NAMALWA (cell line): ENCODE measurements around the gene OCA2.

Experiments used
- DNase-seq: peaks from one replicate; pipeline ENCODE4 v3.0.0-alpha.2; 2015; ENCODE audit warnings: low spot score

OCA2 gene

DNA sequence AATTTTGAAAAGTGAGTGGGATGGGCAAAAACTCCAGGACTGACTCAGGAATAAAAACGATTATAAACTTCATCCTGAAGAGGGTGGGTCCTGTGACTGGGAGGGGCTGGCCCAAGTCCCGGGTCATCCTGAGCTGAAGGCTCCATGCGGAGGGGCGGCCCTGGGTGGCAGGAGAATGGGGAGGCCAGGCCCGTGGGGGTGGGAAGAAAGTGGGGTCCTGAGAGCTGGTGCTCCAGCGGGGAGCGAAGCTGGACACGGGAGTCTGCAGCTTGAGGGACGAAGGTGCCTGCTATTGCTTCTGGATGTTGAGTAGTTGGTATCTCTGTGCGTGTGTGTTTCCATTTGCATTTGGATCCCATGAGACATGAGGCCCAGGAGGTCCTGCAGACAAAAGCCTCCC lies 4.7 kb upstream of the OCA2 start:
- no peak for DNase-seq

DNA sequence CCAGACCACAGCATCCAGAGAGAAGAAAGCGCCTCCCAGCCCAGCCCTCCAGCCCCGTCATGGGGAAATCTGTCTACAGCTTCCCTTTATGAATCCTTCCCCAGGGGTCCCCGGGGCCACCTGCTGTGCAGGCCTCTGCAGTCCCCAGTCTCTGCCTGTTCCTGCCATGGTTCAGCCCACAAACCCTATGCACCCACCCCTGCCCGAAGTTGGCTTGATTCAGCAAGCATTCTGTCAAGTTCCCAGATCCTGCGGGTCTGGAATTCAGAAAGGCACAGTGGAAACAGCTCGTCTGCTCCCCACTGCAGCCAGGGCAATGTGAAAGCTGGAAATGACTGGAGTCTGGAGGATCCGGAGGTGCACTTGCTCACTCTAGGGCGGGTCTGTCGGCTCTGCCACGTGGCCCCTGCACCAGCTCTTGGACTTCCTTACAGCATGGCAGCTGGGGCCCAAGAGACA lies 2.9 kb upstream of the OCA2 start:
- no peak for DNase-seq

DNA sequence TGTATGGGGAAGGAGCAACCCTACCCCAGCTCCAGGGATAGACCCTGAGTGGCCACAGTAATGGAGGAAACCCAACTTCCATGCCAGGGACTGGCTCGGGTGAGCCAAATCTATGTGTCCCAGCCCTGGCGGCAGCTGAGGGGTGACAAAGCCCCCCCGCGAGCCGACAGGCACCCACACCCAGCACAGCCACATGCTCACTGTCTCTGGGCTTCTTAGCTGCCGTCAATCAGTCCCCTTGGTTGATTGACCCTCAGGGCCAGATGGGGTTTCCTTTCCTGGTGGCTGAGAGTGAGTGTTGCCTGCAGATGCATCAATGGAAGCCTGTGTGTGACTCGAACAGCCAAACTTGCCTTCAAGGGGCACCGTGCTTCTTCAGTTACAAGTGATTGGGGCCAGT lies 2.1 kb upstream of the OCA2 start:
- no peak for DNase-seq

DNA sequence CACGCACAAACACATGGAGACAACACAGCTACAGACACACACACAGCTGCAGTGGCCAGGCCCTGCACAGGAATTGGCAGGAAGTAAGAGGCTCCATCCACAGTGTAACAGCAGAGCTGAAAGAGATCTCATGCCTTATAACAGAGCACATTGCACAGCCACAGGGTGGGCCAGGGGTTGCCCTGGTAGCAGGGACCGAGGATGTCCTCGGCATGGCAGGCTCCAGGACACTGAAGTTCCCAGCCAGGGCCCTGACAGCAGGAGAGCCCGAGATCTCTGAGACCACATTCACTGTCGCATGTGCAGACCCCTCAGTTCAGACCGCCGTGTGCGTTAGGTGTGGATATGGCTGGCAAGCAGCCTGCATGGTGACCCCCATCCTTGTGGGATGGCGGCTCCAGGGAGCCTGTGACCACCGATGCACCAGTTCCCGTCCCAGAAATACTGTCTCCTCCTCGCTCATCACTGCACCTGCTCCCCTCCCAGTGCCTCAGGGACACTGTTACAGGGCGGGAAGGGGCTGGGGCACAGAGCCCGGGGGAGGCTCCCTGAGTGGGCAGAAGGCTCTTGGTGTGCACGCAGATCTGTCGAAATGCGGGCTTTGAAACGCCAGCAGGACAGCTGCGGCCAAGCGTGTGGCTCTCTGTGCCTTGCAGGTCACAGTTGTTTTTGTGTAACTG lies 1.5 kb upstream of the OCA2 start:
- no peak for DNase-seq

DNA sequence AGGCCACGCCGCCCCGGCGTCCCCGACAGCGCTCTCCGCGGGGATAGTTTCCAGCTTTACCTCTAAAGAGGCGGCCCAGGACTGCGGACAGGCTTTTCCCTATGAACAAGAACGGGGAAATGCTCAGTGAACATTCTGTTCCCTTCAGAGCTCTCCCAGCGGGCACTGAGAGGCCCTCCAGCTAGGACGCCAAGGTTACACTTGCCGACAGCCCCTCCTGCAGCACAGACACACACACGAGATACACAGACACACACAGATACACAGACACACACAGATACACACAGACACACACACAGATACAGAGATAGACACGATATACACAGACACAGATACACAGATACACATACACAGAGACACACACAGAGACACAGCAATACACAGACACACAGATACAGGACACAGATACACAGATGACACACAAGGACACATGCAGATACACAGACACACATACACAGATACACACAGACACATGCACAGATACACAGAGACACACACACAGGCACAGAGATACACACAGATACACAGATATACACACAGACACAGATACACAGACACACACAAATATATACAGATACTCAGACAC lies 533 bp upstream of the OCA2 start:
- DNase-seq: no peak

DNA sequence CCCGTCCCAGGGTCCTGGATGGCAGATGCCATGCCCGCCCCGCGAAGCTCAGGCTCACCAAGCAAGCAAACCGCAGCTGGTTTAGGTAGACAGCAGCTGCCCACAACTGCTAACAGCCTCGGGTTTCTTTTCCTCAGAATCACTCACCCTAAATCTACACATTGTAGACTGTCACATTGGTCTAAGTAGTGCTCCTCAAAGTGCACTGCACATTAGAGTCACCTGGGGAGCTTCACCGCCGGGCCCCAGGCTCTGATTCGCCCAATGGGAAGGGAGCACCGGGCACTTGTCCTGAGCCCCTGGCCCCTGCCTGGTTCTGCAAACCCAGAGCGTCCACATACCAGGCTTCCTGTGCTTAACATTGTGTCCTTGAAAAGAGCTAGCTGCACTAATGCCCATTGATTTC lies 752 bp downstream of the OCA2 start:
- no peak for DNase-seq

DNA sequence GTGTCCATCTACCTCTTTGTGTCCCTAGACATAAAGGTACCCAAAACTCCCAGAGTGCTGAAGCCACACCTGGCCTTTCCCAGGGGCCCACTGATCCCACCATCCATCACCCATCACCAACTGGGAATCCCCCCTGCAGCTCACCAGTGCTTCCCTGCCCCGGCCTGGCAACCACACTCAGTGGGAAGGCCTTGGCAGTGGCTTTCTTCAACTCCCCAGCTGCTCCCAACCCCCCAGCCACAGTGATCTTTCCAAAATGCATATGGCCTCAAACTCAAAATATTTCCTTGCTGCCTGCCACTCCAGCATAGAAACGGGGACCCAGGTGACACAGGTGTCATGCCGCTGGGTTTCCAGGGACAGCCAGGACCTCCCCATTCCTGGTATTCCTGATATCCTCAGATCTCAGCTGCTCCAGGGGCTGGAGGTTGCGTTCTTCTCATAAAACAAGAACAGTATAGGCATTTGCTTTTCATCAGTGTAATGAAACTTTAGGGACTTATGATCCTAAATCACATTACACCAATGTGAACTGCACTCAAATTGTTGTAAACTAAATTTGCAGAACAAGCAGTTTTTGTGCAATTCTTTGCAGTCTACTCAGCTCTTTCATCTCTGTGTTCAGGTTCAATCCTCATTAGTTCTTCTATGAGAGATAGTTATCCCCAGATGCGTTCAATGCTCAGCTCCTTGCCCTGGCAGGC lies 1.3 kb downstream of the OCA2 start:
- DNase-seq: no peak

DNA sequence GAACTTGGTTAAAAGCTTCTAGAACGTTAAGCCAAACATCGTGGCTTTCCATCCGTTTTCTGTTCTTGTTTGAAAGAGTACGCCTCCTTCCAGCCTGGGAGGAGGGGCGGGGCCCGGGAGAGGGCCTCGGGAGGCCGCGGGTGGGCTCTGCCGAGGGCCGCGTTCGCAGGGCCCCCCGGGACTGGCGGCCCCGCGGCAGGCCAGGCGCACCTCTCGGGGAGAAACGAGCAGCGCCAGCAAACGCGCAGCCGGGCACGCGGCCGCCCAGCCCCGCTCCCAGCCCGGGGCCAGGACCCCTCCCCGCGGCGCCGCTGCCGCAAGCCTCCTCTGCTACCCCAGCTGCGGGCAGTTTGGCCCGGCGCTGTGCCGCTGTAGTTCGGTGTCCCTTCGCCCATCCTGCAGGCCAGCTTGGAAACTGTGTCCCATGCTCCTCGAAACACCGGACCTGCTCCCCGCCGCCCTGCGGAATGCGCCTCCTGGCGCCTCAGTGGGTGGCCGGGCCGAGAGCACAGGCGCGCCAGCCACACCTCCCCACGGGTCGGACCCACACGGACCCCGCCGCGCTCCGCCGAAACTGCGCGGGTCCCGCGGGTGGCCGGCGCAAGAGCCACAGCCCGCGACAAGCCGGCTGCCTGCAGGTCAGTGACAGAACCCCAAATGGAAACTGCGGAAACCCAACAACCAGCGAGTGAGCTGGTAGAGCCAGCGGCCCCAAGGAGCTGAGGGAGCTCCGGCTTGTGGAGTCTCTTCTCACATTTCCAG lies 2.3 kb downstream of the OCA2 start:
- no peak for DNase-seq

DNA sequence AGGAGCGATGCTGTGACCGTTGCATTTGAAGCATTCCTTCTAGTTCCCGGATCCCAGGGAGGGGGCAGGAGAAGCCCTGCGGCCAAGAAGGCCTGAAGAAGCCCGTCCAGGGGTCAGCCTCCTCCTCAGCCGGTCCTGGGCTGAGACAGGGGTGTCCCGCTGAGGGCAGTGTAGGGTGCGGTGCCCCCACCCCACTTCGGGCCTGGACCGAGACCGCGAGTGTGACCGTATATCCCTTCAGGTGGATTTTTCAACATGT lies 2.8 kb downstream of the OCA2 start:
- no peak for DNase-seq

DNA sequence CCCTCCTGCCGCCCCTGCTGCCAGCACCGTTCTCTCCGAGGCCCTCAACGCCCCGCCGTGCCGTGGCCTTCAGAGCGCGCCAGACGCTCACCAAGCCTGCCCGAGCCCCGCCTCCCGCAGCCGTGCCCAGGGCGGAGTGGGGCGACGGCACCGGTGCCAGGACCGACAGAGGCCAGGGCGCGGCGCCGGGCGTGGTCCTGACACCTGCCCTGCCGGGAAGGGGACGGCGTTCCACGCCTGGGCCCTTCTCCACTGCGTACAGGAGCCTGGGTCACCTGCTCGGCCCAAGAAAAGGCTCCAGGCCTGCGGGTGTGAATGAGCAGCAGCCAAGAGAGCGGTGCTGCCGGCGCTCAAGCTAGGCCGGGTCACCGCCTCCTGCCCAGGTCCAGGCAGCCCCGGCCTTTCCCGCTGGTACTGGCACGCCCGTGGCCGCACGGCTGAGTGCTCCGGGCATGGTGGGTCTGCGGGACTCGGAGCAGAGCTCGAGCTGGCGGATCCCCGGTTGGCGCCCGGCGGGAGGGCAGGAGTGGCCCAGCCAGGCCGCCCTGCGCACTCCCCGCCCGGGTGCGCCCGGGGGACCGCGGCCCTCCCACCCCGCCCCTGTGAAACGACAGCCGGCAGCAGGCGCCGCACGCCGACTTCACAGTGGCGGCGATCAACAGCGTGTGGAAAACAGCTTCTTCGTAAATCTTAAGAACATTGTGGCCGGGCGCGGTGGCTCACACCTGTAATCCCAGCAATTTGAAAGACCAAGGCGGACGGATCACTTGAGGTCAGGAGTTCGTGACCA lies 4.2 kb downstream of the OCA2 start:
- no peak for DNase-seq

DNA sequence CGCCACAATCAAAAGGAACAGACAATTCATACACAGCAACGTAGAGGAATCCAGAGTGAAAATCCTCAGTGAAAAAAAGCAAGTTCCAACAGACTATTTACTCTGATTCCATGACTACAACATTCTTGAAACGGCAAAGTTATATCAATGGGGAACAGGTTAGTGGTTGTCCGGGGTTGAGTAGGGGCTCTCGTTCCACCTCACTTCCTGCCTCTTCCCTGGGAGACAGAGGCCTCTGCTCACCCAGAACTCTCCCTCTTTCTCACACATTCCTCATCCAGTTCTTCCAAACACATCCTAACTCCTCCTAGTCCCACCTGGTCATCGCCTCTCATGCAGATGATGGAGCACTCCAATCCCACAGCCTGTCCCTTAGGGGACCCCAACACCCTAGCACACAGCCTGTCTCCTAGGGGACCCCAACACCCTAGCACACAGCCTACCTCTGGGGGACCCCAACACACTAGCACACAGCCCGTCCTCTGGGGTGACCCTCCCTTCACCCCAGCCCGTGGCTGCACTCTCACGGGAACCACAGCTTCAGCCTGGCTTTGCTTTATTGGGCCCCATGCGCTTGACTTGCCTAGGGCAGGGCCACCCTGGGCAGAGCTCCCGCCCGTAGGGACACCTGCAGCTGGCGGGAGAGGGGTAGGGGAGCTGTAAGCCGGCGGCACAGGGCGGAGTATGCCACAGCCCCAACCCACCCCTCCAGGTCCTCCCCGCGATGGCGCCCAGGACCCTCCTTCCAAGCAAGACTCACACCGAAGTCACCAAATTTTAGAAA lies 5.2 kb downstream of the OCA2 start:
- no peak for DNase-seq

DNA sequence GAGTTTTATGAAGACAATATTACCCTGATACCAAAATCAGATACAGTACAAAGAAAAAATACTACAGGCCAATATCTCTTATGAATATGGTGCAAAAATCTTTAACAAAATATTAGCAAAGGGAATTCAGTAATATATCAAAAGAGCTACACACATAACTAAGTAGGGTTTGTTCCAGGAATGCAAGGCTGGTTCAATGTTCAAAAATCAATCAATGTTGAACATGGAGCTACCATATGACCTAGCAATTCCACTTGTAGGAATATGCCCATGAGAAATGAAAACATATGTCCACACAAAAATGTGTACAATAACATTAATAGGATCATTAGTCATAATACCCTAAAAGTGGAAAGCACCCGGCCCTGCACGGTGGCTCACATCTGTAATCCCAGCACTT lies 7.8 kb downstream of the OCA2 start:
- no peak for DNase-seq

DNA sequence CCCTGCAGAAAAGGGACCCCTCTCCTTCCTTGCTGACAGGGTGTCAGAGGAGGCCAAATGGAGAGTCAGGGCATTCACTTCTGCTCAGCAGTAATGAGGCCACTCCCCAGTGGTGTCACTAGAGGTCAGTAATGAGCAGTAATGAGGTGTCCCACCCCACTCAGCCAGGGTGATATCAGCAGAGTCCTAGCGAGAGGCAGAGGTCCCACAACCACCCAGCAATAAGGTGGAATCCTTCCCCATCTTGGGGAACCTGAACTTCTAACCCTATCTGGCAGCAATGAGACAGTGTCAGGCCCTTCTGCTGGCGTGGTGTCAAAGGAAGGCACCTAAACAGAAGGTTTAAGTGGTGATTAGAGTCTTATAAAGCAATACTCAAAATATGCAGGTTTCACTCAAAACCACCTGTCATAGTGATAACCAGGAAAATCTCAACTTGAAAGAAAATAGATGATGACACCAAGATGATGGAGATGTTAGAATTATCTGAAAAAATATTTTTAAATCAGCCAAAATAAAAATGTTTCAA lies 12.9 kb downstream of the OCA2 start:
- DNase-seq: peak; percentile 87

DNA sequence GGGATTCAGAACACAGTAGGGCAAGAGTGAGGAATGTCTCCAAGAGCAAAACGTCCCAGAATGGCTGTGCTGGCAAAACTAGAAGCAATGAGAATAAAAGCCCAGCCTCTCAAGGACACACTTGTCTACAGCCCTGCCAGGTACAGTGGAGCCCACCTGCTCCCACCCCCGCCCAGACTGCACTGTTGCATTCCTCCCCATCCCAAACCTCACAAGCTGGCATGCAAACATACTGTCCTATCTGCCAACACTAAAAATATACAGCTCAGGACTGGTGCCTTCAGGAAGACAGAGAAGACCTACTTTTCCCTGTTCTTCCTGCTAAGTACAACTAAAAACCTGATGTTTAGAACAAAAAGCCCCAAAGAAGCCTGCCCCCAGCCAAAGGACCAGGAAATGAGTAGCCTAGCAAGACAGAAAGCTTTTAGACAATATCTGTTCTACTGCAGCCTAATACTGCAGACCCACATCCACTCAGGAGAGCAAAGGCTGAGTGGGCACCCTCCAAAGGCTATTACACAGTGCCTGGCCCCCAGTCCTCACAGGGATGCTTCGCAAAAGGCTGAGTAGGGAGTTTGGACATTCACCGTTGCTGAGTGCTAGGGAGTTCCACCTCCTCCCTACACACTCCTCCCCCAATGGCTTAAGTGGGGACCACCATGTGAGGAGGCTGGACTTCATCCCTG lies 13.5 kb downstream of the OCA2 start:
- no peak for DNase-seq

DNA sequence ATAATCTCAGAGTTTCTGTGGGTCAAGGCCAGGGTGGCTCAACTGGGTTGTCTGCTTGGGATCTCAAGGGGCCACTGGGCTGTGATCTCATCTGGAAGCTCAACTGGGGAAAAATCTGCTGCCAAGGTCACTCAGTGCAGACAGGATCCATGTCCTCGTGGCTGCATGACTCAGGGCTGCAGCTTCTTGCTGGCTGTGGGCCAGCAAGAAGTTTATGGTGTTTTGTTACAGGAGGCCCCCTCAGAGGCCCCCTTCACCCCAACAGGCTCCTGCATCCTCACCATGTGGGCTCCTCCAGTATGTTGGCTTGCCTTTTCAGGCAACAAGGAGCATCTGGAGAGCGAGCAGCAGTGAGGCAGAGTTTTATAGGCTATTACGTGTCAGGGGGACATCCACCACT lies 14.6 kb downstream of the OCA2 start:
- DNase-seq: no peak

DNA sequence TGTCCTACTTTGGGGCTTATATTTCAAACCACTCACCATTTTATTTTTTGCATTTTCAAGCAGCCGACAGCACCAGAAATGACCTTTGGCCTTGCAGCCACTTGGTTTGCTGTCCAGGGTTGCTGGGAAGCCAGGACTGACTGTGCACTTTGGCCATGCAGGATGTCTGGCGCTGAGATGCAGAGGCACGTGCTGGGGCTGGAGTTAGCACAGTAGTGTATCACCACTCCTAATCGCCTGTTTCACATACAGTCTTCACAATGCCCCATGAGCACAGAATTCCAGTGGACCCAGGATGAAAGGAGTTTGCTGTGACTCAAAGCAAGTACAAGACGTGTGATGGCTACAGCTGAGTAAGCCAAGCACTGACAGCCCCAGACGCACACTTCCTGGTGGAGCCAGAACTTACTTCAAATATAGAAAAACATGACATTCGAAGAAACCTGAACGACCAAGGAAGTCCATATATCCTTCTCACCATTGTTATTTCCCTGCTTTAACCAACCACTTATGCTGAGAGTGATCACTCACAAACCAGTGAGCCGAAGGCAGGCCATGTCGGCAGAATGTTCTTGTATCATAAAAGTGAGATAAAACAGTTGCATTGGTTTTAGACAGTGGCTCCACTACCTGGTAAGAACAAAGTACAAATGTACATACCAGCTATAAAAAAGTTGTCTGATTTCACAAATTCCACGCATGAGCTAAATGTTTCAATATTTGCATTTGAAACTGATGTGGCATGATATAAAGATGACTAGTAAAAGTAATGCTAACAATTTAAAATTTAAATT lies 16.0 kb downstream of the OCA2 start:
- no peak for DNase-seq

DNA sequence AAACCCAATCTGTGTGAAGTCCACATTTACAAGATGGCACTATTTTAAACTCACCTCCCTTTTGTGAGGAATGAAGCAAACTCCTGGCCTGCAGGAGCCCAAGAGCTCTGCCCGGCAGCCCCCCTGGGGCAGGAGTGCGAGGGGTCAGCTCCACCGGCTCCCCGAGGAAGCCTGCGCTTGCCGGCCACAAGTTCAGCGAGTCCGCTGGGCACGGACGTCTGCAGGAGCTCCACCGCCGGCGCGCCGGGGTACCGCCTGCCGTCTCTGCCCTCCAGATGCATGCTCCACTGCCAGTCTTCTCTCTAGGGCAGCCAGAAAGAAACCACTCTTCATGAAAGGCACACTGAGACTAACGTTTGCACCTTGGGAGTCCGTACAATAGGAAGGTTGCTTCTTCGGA lies 17.5 kb downstream of the OCA2 start:
- no peak for DNase-seq

DNA sequence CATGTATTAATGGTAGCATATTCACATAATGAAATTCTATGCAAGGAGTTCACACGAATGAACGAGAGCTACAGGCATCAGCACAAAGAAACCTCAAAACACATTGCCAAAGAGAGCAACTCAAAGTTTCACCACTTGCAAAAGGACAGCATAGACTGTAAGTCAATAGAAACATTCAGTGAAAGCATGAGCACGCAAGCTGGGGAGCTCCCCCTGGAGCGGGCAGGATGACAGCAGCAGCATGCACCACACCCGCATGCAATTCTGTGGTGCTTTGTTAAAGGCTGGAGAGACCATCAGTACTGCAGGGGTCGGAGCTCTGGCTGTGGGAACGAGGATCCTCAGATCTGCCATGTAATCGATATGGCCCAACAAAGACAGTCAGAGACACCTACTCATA lies 18.7 kb downstream of the OCA2 start:
- no peak for DNase-seq

DNA sequence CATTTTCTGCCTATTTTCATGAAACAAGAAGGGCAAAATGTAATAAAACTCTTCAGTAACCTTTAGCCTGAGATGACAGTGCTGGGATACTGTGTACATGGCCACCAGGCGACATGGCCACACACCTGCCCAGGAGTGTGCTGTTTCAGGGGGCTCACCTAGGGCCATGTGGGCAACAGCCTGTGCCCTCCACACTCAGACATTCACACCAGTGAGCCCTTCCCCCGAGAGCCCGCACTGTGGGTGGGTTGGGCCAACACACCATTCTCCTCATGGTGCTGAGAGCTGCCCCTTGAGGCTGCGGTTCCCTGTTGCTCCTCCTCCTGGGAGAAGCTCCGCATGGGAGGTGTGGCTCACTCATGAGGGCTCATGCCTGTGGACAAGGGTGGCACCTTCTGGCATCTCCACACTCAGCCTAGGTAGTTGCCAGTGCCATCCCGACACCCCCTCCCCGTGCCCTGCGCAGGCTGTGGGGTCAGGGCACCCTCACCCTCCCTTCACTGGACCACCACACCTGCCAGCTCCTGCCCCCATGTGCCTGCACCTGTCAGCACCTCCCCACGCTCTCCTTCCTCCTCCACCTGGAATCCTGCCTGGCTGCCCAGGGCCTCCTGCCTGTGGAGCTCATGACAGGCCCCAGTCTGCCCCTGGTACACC lies 19.7 kb downstream of the OCA2 start:
- DNase-seq: no peak
